ENCODE data around the gene C11orf91. TPM values are rescaled to one million over a fixed set of nuclear protein-coding genes. Genes with fewer than 3 reads are reported as not detected.
A peak's percentile ranks its signal among the peaks of the same experiment; 100 is the strongest.

C11orf91 gene
- total and polyA plus RNA-seq, 7 donors, result 0.14 to 0.87 (median 0.51) TPM; not detected in 3

DNA sequence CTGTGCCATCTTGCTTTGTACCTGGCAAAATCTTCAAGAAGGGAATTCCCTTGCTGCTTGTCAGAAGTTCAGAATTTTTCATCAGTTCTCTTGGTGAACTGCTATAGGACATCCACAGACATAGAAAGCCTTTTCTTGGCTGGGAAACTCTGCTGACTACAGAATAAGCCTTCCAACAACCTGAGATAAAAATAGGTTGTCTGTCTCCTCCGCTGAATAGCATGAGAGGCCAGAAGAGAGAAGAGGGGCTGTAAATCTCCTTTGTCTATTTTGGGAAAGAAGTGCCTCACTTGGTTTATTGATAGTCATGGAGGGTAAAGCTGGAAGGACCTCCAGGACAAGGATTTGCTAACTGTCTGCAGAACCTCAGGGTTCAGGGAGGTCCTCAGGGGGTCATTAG is 48.2 kb downstream of the C11orf91 start:
- peaks cover 22% of the 10 kb centered on the region for H3K4me1 ChIP-seq
- intact Hi-C loops (cut with DNase I), result no loop called here
- TF ChIP-seq, protein P1, sequence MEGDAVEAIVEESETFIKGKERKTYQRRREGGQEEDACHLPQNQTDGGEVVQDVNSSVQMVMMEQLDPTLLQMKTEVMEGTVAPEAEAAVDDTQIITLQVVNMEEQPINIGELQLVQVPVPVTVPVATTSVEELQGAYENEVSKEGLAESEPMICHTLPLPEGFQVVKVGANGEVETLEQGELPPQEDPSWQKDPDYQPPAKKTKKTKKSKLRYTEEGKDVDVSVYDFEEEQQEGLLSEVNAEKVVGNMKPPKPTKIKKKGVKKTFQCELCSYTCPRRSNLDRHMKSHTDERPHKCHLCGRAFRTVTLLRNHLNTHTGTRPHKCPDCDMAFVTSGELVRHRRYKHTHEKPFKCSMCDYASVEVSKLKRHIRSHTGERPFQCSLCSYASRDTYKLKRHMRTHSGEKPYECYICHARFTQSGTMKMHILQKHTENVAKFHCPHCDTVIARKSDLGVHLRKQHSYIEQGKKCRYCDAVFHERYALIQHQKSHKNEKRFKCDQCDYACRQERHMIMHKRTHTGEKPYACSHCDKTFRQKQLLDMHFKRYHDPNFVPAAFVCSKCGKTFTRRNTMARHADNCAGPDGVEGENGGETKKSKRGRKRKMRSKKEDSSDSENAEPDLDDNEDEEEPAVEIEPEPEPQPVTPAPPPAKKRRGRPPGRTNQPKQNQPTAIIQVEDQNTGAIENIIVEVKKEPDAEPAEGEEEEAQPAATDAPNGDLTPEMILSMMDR (IDR thresholded peaks at IDR 0.05), result no peak
- H3K4me3 ChIP-seq, result no peak overlapping the region
- H3K27ac ChIP-seq, result peak overlapping the region; percentile 3
- H3K27me3 ChIP-seq (ENCODE audit: insufficient read depth in 3 of 3, low read length in 2 of 3), result no peaks in the 10 kb centered on the region
- ATAC-seq (peak; percentile 36 to 88 (median 83)), DNase-seq (no peak)
- H3K9me3 ChIP-seq, result no peaks in the 10 kb centered on the region
- no peaks in the 10 kb centered on the region for H3K36me3 ChIP-seq (ENCODE audit: insufficient read depth in 1 of 2, low read depth in 1 of 2)
- WGBS, 3 donors, result 20 to 23% (median 21%) methylated on average over 1 of the region's 1 CpG

DNA sequence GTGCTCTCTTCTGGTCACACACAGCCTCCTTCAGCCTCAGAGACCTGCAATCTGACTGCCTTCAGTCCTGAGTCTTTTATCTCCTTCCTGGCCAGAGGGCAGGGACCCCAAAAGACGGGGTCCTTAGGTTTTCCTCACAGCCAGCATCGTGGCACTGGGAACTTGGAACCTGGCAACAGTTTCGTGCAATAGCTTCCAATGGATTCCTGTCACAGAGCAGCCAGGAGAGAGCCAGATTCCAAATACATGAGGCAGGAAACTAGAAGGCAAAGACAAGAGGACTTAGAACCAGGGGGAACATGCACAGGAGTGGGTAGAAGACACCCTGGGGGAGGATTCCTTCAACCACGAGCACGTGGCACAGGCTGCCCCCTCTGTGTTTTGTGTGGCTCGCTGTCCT is 48.6 kb downstream of the C11orf91 start:
- 16 to 20% (median 16%) methylated on average over 6 of the region's 6 CpGs for WGBS, 3 donors
- DNase-seq (no peak), ATAC-seq (peak in 3 of 4 donors; percentile 33 to 42 (median 33))
- TF ChIP-seq, protein P1 (IDR thresholded peaks at IDR 0.05), result no peak
- Histone ChIP-seq H3K36me3 (ENCODE audit: insufficient read depth in 1 of 2, low read depth in 1 of 2) (no peaks in the 10 kb centered on the region), H3K9me3 (no peaks in the 10 kb centered on the region), H3K4me1 (peaks cover 22% of the 10 kb centered on the region), H3K27me3 (ENCODE audit: insufficient read depth in 3 of 3, low read length in 2 of 3) (no peaks in the 10 kb centered on the region), H3K4me3 (no peak overlapping the region), H3K27ac (peak overlapping the region; percentile 3)
- intact Hi-C loops (cut with DNase I), result no loop called here

DNA sequence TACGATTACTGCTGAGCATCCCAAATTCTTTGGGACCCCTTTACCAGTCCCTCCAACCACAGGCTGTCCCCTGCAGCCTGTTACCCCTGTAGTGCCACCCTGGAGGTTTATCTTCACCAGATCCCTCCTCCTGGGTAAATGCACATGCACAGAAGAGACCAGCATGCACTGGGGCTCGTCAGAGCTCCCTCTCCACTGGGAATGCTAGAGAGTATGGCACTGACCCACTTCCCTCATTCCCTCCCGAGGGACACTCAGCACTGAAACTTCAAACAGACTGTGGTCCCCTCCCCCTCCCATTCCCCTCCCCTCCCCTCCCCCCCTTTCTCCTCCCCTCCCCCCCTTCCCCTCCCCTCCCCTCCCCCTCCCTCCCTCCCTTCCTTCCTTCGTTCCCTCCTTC is 49.1 kb downstream of the C11orf91 start:
- DNase-seq (no peak), ATAC-seq (no peak)
- H3K36me3 ChIP-seq (ENCODE audit: insufficient read depth in 1 of 2, low read depth in 1 of 2), result no peaks in the 10 kb centered on the region
- no peak overlapping the region for H3K4me3 ChIP-seq
- H3K4me1 ChIP-seq, result peaks cover 19% of the 10 kb centered on the region
- no peaks in the 10 kb centered on the region for H3K27me3 ChIP-seq (ENCODE audit: insufficient read depth in 3 of 3, low read length in 2 of 3)
- H3K9me3 ChIP-seq, result no peaks in the 10 kb centered on the region
- TF ChIP-seq, protein P1 (IDR thresholded peaks at IDR 0.05), result no peak
- intact Hi-C loops (cut with DNase I), result no loop called here
- WGBS, 3 donors, result 34 to 52% (median 42%) methylated on average over 3 of the region's 4 CpGs
- no peak overlapping the region for H3K27ac ChIP-seq

DNA sequence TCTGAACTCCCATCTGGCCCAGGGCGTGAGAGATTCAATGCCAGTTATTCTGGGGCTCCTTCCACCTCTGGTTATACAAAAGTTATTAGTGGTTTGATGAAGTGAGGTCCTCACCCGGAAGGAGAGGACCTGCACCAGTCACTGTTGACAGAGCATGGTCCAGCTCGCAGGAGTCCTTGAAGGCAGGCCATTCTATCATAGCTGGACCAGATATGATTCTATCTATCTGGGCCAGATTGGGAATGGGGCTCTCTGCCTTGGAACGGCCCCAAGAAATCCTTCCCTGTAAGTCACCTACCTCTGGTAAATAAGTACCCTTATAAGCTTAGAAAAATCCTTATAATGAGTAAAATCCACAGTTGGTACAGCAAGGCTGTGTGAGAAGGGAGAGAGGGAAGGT is 50.7 kb downstream of the C11orf91 start:
- Histone ChIP-seq H3K4me1 (peaks cover 13% of the 10 kb centered on the region), H3K9me3 (no peaks in the 10 kb centered on the region), H3K27ac (no peak overlapping the region), H3K27me3 (ENCODE audit: insufficient read depth in 3 of 3, low read length in 2 of 3) (no peaks in the 10 kb centered on the region), H3K36me3 (ENCODE audit: insufficient read depth in 1 of 2, low read depth in 1 of 2) (no peaks in the 10 kb centered on the region), H3K4me3 (no peak overlapping the region)
- ATAC-seq (no peak), DNase-seq (no peak)
- TF ChIP-seq, protein P1 (IDR thresholded peaks at IDR 0.05), result no peak
- 92 to 97% (median 94%) methylated on average over 4 of the region's 4 CpGs for WGBS, 3 donors
- intact Hi-C loops (cut with DNase I), result no loop called here

Other genes starting within 250 kb of the C11orf91 start
- gene CD59, start 35.6 kb upstream of the C11orf91 start, total RNA-seq, result 100 to 1,000 TPM; 548 to 930 (median 580) TPM
- 100 to 1,000 TPM; 423 to 754 (median 450) TPM for gene CD59, start 35.6 kb upstream of the C11orf91 start, polyA plus RNA-seq
- gene FBXO3, start 73.7 kb upstream of the C11orf91 start, total RNA-seq, result 10 to 100 TPM; 35.7 to 52.6 (median 40.9) TPM
- gene FBXO3, start 73.7 kb upstream of the C11orf91 start, polyA plus RNA-seq, result 10 to 100 TPM; 13.4 to 37.6 (median 22.1) TPM
- 10 to 100 TPM; 11.1 to 47.1 (median 14.6) TPM for gene LMO2, start 191.2 kb upstream of the C11orf91 start, total RNA-seq
- 10 to 100 TPM in 1 of 3 donors, 1 to 10 TPM in 2; 8.0 to 12.3 (median 9.5) TPM for gene LMO2, start 191.2 kb upstream of the C11orf91 start, polyA plus RNA-seq

Measured in psoas muscle (tissue), 8 donors.